ENCODE data around the gene CREBBP. TPM values are rescaled to one million over a fixed set of nuclear protein-coding genes. Genes with fewer than 3 reads are reported as not detected.

CREBBP gene
- total RNA-seq, 2 donors from 2014 or later: 35.3 to 57.7 TPM

- no peak for TF ChIP-seq POLR2A (IDR thresholded peaks at IDR 0.05)
- TF ChIP-seq CTCF (IDR thresholded peaks at IDR 0.05): no peak
- Histone ChIP-seq H3K27ac (no peak overlapping the region), H3K4me3 (no peak overlapping the region), H3K36me3 (replicated peaks in 1 of 2; ENCODE audit: insufficient read depth in 1 of 2, low read depth in 2 of 2) (no peaks in the 10 kb centered on the region), H3K4me1 (peaks cover 41% of the 10 kb centered on the region), H3K27me3 (no peaks in the 10 kb centered on the region), H3K9me3 (no peaks in the 10 kb centered on the region)
- ATAC-seq (no peak), DNase-seq (no peak)
- intact Hi-C loops (cut with DNase I): no loop called here
- WGBS, 2 donors: 52 to 58% methylated on average over 1 of the region's 1 CpG
These were observed 55.4 kb downstream of the CREBBP start for GRCh38 chr16:3825103-3825502.

GRCh38 chr16:3824121-3824795 lies 56.3 kb downstream of the CREBBP start:
- Histone ChIP-seq H3K9me3 (no peaks in the 10 kb centered on the region), H3K36me3 (replicated peaks in 1 of 2; ENCODE audit: insufficient read depth in 1 of 2, low read depth in 2 of 2) (no peaks in the 10 kb centered on the region), H3K4me3 (no peak overlapping the region), H3K27me3 (no peaks in the 10 kb centered on the region), H3K4me1 (peaks cover 49% of the 10 kb centered on the region), H3K27ac (no peak overlapping the region)
- TF ChIP-seq POLR2A (IDR thresholded peaks at IDR 0.05) (no peak), CTCF (IDR thresholded peaks at IDR 0.05) (no peak)
- intact Hi-C loops (cut with DNase I): no loop called here
- DNase-seq (no peak), ATAC-seq (no peak)
- 91% methylated on average over 17 of the region's 17 CpGs for WGBS, 2 donors

GRCh38 chr16:3823427-3823826 lies 57.1 kb downstream of the CREBBP start:
- no peak overlapping the region for H3K27ac ChIP-seq
- no peaks in the 10 kb centered on the region for H3K27me3 ChIP-seq
- DNase-seq (no peak), ATAC-seq (no peak)
- peaks cover 56% of the 10 kb centered on the region for H3K4me1 ChIP-seq
- TF ChIP-seq POLR2A (IDR thresholded peaks at IDR 0.05) (no peak), CTCF (IDR thresholded peaks at IDR 0.05) (no peak)
- H3K9me3 ChIP-seq: no peaks in the 10 kb centered on the region
- no peaks in the 10 kb centered on the region for H3K36me3 ChIP-seq (replicated peaks in 1 of 2; ENCODE audit: insufficient read depth in 1 of 2, low read depth in 2 of 2)
- 63 to 78% methylated on average over 5 of the region's 5 CpGs for WGBS, 2 donors
- H3K4me3 ChIP-seq: no peak overlapping the region
- intact Hi-C loops (cut with DNase I): no loop called here

- H3K27me3 ChIP-seq: no peaks in the 10 kb centered on the region
- no peak overlapping the region for H3K4me3 ChIP-seq
- 70 to 75% methylated on average over 11 of the region's 11 CpGs for WGBS, 2 donors
- H3K36me3 ChIP-seq (replicated peaks in 1 of 2; ENCODE audit: insufficient read depth in 1 of 2, low read depth in 2 of 2): no peaks in the 10 kb centered on the region
- no peak for DNase-seq
- no peak for ATAC-seq
- TF ChIP-seq POLR2A (IDR thresholded peaks at IDR 0.05) (no peak), CTCF (IDR thresholded peaks at IDR 0.05) (no peak)
- no peaks in the 10 kb centered on the region for H3K9me3 ChIP-seq
- no peak overlapping the region for H3K27ac ChIP-seq
- intact Hi-C loops (cut with DNase I): no loop called here
- H3K4me1 ChIP-seq: peaks cover 61% of the 10 kb centered on the region
These were observed 58.0 kb downstream of the CREBBP start for GRCh38 chr16:3822366-3823045.

GRCh38 chr16:3821184-3821583 lies 59.3 kb downstream of the CREBBP start:
- intact Hi-C loops (cut with DNase I): no loop called here
- no peak for TF ChIP-seq POLR2A (IDR thresholded peaks at IDR 0.05)
- no peak for TF ChIP-seq CTCF (IDR thresholded peaks at IDR 0.05)
- WGBS, 2 donors: 90 to 97% methylated on average over 3 of the region's 3 CpGs
- ATAC-seq (no peak), DNase-seq (no peak)
- Histone ChIP-seq H3K27ac (no peak overlapping the region), H3K4me3 (no peak overlapping the region), H3K36me3 (replicated peaks in 1 of 2; ENCODE audit: insufficient read depth in 1 of 2, low read depth in 2 of 2) (no peaks in the 10 kb centered on the region), H3K27me3 (no peaks in the 10 kb centered on the region), H3K9me3 (no peaks in the 10 kb centered on the region), H3K4me1 (peaks cover 66% of the 10 kb centered on the region)
